IPS DF 4.7 (cell line): ENCODE measurements around the gene KRT73.

Experiments
- DNase-seq: peaks from one replicate; pipeline ENCODE4 v3.0.0-alpha.2; 2013; ENCODE audit warnings: low spot score; ENCODE audit errors: extremely low read depth

KRT73 gene

DNA sequence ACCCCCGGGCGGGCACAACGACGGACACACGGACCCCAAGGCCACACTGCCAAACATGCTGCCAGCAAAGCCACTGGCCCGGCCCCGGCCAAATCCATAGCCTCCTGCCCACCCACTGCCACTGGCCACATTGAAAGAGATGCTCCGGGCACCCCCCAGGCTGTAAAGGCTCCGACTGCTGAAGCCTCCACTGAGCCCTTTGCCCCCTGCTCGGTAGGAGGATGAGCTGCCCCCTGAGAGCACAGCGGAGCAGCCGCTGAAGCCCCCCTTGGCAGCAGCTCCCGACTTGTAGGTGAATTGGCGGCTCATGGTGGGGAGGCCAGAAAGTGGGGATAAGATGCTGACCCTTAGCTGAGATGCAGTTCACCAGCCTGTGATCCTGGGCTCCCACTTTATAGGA, at the start of gene KRT73:
Gene KRT73, minus strand, starts transcription at position 344 of the 400 bp plus-strand sequence. Its CDS starts 35 bp downstream, at position 309.
- no peak for DNase-seq

DNA sequence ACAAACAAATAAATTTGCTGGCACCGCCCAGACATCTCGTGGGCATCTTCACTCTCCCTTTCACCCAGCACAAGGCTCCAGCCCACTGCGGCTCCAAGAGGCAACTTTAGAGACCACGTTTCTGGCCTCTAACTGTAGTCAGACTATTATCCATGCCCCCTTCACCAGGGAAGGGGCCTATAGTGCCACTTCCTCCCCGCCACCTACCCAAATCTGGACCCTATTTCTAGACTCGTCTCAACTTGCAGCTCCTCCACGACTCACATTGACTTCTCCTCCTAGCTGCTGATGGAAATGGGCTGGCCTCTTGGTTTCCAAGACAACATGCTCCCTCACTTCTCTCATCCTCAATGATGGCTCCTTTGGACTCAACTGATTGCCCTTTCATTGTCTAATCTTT, 49.6 kb upstream of the KRT73 start:
- DNase-seq, result no peak

DNA sequence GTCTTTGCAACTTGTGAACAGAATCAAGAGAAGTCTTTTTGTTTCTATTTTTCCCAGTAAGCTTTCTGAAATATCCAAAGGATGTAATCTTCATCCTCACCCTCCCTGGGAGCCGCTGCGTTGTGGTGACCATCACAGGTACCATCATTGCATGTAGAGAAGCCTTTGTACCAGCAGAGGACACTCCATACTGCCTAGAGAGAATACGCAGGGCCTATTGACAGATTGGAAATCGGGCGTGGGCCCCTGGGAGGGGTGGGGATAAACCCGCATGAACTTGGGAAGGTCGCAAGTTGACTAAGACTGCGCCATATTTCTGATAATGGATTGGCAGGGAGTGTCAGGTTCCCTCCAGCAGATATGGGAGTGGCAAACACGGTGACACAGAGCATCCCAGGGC, 49.1 kb upstream of the KRT73 start:
- no peak for DNase-seq

DNA sequence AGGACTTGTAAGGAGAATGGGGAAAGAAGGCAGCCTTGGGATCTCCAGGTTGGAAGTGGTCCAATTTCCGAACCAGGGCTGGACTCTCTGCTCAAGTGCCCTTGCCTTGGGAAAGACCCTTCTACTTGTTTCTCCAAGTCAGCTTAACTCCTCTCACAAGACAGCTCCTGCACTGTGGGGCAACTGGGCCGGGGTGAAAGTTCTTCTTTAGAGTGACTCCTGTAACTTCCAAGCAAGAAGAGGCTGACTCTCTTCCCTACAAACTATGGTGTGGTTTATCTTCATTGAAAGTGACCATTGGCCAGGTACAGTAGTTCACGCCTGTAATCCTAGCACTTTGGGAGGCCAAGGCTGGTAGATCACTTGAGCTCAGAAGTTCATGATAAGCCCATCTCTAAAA, 48.1 kb upstream of the KRT73 start:
- DNase-seq, result no peak

DNA sequence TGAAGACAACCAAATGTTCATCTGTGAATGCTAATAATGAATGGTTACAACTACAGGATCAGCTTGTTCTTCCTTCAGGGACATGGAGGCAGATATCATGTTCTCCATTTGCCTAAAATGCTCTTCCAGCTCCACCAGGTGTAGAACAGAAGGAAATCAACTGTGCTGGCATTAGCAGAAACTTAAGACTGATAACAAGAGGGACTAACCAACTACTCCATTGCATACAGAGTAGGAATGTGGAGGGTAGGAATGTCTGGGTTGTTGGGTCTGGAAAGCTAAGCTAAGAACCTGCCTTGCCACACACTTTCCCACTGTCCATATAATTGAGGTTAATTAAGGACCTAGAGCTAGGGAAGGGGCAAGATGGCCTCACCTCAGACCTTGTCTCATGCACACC, 45.1 kb upstream of the KRT73 start:
- DNase-seq, result no peak

DNA sequence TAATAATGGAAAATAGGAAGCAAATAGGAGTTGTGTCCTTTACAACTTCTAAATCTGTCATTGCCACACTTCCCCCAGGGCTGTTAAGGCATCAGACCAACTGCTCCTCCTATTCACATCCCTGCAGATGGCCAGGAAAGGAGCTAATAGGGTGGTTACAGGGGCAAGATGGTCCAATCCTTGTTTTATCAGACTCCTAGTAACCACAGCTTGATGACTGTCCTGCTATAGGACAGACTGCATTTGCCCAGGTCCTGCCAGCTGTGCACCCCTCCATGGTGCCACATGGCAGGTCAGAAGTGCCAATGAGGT, 44.5 kb upstream of the KRT73 start:
- DNase-seq, result no peak

DNA sequence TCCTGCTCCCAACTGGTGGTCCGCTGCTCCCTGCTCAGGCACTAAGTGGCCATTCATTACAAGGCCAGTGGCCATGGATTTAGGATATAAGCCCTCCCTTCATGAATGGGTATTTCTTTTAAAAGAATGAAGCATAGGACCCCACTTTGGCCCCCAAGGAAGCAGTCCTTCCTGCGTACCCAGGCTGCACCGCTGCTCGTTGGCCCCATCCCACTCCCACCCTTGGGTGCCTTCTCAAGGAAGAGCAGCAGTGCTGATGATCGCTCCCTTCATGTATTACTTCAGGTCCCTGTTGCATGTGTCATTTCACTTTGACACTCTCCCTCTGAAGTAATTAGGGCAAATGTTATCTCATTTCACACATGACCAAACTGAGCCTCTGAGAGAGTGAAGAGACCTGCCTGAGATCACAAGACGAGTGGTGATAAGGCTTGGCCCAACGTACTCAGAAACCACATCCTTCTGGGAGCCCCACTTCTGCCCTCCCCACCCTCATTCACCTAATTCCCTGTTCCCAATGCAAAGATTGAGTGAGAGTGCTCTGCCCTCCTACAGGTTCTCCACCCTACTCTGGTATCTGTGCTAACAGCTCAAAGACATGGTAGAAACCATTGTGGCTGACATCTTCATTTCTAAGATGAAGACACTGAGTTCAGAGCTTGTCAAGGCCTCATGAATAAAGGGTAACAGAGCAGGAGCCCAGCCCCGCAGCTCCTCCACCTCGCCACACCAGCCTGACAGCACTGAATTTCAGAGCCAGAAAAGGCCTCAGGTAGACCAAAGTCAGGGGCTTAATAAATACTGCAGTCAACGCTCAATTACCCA, 43.9 kb upstream of the KRT73 start:
- DNase-seq, result no peak

DNA sequence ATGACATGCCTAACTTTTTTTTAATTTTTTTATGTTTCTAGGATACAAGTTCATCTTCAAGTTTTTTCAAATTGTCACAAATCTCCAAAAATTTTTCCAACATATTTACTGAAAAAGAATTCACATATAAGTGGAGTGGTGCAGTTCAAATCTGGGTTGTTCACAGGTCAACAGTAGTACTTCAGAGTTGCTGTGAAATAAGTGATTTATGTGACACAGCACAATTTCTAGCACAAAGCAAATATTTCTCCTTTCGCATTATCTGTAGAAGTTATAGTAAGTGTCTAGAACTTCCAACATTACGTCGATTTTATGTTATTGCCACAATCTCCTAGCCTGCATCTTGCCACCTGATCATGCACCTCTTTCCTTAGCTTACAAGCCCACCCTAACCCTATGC, 43.3 kb upstream of the KRT73 start:
- no peak for DNase-seq

DNA sequence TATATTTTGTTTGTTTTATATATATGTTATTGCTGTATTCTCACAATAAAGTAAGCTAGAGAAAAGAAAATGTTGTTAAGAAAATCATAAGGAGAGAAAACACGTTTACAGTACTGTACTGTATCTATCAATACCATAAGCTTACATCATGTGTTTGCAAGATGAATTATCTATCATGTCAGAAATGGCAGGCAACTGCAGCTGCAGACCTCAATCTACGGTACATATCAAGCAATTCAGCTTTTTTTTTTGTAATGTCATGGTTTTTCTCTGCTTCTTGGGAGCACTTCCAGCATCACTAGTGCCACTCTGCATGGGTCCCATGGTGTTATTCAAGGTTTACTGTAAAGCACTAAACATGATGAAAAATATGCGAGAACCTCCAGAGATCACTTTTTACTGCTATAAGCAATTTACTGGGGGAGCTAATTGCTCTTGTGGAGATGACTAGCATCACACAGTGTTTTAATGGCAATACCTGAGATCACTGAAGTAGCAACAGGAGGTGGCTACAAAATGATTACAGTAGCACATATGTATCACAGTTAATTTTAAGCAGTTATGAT, 42.7 kb upstream of the KRT73 start:
- DNase-seq, result no peak

DNA sequence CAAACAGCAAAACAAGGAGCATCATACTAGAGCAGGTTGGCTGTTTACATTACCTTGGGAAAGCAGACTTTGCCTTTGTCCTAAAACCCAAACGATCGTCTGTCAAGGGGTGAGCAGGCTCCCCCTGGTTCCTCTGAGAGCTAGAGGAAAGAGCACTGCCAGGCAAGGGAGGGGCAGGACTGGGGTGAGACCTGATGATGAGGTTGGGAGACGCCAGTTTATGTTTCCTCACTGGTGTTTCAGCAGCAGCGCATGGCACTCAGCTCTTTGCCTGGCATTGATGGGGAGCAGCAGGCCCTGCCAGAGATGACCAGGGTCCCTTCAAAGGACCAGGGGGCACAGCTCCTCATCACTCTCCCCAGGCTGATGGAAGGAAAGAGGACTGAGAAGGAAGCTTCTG, 41.6 kb upstream of the KRT73 start:
- no peak for DNase-seq

DNA sequence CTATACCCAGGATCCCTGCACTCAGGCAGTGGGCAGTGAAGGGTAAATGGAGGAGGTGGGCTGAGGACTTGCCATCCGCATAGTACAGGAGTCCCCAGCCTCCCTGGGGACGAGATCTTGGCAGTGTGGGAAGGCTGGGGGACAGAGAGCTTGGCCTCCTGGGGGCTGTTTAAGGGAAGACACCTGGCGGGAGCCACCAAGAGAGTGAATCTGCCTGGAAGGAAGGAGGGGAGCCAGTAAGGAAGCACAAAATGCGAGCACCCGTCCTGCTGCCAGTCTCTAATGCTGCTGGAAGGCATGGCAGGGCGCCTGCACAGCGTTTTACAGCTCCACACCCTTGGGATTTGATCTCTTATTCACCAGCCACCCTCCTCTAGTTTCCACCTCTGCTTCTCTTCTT, 41.0 kb upstream of the KRT73 start:
- DNase-seq, result no peak

DNA sequence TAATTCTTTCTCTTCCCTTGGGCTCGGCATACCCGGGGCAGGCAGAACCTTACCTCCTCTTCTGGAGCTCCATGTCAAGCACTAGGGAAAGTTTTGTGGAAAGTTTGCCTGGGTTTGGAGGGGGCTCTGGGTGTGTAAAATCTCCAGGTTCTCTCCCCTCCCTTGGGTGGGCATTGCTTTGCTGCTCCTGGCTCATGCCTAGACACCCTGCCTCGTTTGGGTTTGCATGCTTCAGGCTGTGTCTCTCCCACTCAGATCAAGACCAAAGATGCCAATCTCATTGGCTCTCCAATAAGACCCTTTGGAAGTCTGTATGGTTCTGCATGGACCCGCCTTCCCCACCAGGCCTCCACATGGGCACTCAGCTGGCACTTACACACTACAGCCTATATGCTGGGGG, 39.8 kb upstream of the KRT73 start:
- no peak for DNase-seq

DNA sequence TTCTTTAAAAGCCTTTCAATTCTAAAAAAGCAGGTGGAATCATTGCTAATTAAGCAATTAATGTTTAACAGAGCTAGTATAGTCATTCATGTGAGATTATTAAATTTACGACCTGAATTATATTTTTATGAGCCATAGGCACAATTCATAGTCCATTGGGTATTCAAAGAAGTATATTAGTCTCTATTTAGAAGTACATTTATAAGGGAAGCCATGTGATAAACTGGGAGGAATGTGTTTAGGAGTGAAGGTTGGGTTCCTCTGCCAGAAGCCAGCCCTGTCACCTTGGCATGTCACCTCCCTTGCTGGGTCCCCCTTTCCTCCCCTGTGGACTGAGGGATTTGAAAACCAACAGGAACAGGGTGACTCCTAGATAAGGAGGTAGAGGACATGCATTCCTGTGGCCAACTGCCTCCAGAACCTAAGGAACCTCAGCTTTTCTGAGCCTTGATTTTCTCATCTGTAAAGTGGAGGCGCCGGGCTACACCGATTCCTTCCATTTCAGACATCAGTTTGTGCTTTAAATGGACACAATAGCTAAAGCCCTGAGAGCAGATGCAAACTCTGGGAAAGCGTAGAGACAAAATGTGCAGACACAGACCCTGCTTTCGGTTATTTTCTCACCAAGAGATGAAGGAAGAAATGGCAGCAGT, 39.0 kb upstream of the KRT73 start:
- DNase-seq, result no peak

DNA sequence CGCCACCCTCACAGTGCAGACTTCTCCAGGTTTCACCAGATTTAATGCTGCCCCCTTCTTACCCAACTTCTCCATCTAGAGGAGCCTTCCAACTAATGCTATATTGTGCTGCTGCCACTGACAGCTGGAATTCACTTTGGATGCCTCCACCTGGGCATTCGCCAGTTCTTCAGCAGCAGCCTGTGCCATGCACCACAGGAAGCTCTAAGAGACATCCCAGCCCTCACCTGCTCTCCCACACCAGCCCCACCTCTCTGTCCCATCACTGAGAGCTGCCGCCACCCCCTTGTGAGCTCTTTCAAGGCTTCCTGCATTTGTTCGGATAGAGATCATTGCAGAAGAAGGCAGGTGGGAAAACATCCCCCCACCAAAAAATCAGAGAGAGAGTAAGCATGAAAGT, 38.3 kb upstream of the KRT73 start:
- DNase-seq, result no peak

DNA sequence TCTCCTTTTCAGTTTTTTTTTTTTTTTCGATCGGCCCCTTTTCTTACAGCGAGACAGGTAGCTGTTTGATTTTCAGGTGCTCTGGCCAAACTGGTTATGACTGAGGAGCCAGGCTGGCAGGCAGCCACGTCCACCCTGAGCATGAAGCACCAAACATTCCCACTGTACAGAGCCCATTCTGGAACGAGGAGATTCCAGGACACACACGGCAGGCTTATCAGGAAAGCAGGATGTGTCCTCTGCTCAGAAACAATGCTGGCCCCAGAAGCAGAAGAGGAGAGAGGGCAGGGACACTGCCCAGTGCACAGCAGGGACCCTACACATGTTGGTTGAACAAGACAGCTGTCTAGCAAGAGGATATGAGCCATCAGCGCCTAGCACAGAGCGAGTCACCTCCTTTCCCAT, 37.4 kb upstream of the KRT73 start:
- DNase-seq, result no peak

DNA sequence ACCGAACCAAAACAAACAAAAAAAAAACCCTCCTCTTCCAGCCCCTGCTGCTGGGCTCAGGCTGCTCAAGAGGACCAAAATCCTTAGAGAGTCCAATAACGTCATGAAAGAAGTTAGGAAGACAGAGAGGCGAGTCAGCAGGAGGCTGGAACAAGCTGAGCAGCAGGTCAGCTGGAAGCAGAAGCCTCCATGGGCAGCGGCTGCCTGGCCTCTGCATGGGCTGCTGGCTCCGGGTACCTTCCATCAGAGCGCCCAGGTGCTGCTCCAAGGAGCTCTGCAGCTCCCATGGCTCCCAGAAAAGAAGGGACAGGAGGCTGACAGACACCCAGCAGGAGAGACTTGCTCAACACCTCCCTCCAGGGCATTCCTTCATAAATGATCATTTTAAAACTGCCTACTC, 36.9 kb upstream of the KRT73 start:
- no peak for DNase-seq

DNA sequence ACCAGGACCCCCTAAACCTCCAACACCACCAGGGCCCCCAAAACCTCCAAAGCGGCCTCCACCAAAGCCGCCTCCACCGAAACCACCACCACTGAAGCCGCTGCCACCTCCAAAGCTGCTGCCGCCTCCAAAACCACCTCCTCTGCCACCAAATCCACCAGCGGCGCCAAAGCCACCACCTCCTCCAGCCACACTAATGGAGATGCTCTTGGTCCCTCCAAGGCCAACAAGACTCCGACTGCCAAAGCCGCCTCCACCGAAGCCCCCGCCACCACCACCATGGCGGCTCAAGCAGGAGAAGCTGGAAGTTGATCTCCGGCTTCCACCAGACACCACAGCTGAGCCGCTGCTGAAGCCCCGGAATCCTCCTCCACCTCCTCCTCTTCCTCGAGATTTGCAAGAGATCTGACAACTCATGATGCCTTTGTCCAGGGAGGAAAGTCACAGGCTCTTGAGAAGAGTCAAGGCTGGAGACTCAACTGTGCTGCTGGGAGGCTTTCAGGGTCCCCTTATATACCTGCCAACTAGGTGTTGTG, 33.4 kb upstream of the KRT73 start, which contains the start of gene KRT2:
Gene KRT2, minus strand, starts transcription at position 486 of the 536 bp plus-strand sequence. Its CDS starts 69 bp downstream, at position 417.
- DNase-seq, result no peak

DNA sequence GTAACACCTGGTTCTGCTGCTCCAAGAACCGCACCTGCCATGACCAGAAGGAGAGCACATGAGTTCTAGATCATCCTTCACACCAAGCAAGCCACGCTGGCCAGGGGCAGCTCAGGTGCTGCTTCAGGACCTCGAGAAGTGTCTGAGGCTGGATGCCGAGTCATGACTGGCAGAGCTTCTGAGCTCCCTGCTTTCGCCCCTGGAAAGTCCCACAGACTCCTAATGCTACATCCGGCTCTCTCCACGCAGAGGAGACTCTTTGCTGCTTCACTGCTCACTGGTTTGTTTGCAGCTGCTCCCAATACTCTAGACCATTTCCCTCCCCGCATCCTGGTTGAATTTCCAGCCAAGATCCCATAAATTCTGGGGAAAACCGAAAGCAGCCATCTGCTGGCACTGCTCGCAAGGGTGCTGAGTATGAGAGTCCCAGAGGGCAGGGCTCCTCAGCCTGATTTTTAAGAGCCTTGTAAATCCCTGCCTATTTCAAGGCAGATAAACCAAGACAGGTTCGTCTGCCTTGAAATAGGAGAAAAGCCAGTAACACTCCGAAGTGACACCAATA, 32.2 kb upstream of the KRT73 start:
- DNase-seq, result no peak

DNA sequence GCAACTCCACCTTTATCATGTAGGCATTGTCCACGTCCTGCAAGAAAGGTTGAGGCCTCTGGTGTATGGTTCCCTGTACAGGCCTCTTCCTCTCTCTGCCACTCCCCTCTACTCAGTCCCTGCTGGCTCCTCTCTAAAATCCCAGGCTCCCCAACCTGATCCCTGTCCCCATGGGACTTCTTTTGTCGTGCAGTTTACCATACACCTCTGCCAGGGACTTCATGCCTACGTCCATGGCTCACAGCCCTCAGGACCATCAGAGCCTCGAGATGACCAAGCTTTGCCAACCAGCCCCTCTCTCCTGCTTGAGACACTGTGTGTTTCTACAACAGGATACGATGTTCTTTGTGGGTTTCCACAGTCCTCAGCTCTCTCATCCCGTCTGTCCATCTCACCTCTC, 30.7 kb upstream of the KRT73 start:
- no peak for DNase-seq

DNA sequence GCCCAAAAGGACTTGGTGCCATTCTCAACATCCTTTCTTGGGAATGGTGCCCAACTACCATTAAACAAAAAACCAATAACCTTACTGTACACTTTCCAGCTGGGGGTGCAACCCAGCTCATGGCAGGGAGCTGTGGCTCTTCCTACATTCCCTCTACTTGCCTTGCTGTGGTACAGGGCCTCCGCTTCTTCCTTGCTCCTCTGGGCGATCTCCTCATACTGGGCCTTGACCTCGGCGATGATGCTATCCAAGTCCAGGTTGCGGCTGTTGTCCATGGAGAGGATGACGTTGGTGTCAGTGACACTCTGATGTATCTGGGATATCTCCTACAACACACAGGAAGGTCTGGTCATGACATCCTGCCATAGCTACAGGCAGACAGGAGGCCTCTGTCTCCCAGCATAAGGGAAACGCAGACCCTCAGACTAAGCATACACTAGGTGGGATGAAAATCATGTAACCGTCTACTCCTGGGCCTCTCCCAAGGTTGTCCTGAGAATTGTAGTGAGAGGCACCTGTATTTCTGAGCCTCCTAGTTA, 29.7 kb upstream of the KRT73 start:
- DNase-seq, result no peak

DNA sequence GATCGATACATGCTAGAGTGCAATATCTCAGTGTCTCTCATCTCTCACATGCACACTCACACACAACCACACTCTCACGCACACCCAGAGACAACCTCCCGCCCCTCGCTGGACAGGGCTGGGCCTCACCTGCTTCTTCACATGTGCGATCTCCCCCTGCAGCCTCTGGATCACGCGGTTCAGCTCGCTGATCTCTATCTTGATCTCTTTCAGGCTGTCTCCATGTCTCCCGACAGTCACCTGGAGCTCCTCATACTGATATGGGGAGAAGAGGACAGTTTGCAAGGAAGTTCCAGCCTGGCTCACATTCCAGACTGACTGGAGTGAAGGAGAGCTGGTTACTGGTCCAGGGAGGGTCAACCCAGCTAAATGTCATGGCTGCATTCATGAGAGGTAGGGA, 29.2 kb upstream of the KRT73 start:
- no peak for DNase-seq

DNA sequence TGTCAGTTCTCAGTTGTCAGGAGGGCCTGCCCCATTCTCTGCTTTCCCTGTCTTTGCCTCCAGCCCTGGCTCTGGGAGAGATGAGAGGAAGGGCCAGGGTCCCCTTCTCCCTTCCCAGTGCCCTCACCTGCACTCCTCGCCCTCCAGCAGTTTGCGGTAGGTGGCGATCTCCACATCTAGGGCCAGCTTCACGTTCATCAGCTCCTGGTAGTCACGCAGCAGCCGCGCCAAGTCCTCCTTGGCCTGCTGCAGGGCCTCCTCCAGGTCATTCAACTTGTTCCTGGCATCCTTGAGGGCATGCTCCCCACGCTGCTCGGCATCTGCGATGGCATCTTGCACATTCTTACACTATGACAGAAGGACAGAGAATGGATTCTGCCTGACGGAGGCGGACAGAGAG, 28.3 kb upstream of the KRT73 start:
- DNase-seq, result no peak
